Activated effector memory CD4-positive, alpha-beta T cell treated with Interleukin-2 at 50 U/mL for 16 hours (primary cell): ENCODE measurements around the gene UBL4A.

Experiments used
- DNase-seq: peaks from one replicate; pipeline ENCODE4 v3.0.0-alpha.2; 2020

UBL4A gene

GRCh38 chrX:154460326-154460725 lies 26.1 kb downstream of the UBL4A start:
- DNase-seq: no peak

GRCh38 chrX:154459832-154460231 lies 26.6 kb downstream of the UBL4A start:
- no peak for DNase-seq

GRCh38 chrX:154458954-154459778 lies 27.2 kb downstream of the UBL4A start:
- DNase-seq: no peak

- DNase-seq: peak; percentile 62
These were observed 28.1 kb downstream of the UBL4A start, which contains the start of gene PLXNA3 for GRCh38 chrX:154458116-154458953. Gene PLXNA3, plus strand, starts transcription at chrX:154458281. Its CDS starts 1,903 bp downstream, at chrX:154460184.

GRCh38 chrX:154457491-154458115 lies 28.8 kb downstream of the UBL4A start:
- peak; percentile 57 for DNase-seq

- DNase-seq: no peak
These were observed 33.6 kb downstream of the UBL4A start for GRCh38 chrX:154452823-154453222.

GRCh38 chrX:154450312-154450711 lies 36.1 kb downstream of the UBL4A start:
- DNase-seq: no peak

GRCh38 chrX:154449618-154450017 lies 36.8 kb downstream of the UBL4A start:
- no peak for DNase-seq

- no peak for DNase-seq
These were observed 37.9 kb downstream of the UBL4A start for GRCh38 chrX:154448484-154448883.

- no peak for DNase-seq
These were observed 40.0 kb downstream of the UBL4A start for GRCh38 chrX:154446430-154446829.

GRCh38 chrX:154445776-154446175 lies 40.6 kb downstream of the UBL4A start:
- no peak for DNase-seq

GRCh38 chrX:154444755-154445246 lies 41.6 kb downstream of the UBL4A start:
- DNase-seq: no peak

- DNase-seq: peak; percentile 56
These were observed 42.2 kb downstream of the UBL4A start, which contains the start of gene FAM50A for GRCh38 chrX:154443992-154444754. Gene FAM50A, plus strand, starts transcription at chrX:154444141. Its CDS starts 95 bp downstream, at chrX:154444236.

GRCh38 chrX:154443479-154443910 lies 42.9 kb downstream of the UBL4A start:
- DNase-seq: no peak

GRCh38 chrX:154441984-154442707 lies 44.3 kb downstream of the UBL4A start:
- no peak for DNase-seq

GRCh38 chrX:154441564-154441963 lies 44.9 kb downstream of the UBL4A start:
- no peak for DNase-seq

- DNase-seq: no peak
These were observed 45.6 kb downstream of the UBL4A start for GRCh38 chrX:154440623-154441357.

GRCh38 chrX:154439841-154440240 lies 46.6 kb downstream of the UBL4A start:
- DNase-seq: no peak

- DNase-seq: no peak
These were observed 48.2 kb downstream of the UBL4A start for GRCh38 chrX:154437971-154438893.
